ENCODE data around the gene ZMIZ1.

DNA sequence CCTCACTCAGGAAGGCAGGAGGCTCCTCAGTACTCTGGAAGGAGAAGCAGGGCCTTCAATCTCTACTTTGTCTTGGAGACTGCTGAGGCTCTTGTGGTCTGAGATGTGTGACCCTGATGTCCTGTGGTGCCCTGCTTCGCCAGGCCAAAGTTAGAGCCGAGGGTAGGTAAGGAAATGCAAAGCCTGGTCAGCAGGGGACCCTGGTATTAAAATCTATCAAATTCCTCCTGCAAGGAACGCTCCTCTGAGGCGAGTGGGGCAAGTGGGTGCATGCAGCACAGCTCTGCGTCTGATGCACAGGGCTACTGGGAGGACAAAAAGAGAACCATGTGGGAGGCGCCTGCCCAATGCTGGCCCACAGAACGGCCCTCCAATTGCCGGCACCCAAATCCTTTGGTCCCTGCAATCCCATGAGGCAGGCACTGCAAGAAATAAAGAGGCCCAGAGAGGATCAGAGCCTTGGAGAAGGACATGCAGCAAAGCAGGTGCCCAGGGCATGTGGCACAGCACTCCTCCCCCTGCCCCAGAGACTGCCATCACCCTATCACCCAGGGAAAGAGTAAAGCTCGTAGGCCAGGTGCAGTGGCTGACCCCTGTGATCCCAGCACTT is 23.1 kb upstream of the ZMIZ1 start:
- TF ChIP-seq YY1 (IDR thresholded peaks at IDR 0.05; ENCODE audit: insufficient read depth, insufficient read length) (no peak), ZNF274 (IDR thresholded peaks at IDR 0.05; ENCODE audit: low read depth, low read length) (no peak)

All from NT2/D1 (cell line).